GM21786 (cell line): ENCODE data around the gene DLG2.
"Not testable (repeated sequence)": the region's sequence is repeated elsewhere in the genome, so short reads cannot be mapped to it uniquely, and the experiment has no call there.

Experiments
- ATAC-seq: cut with Tn5 transposase; IDR thresholded peaks from one replicate; pipeline ENCODE4 v1.9.1; 2021; ENCODE audit not compliant: unreplicated experiment

The DLG2 gene

DNA sequence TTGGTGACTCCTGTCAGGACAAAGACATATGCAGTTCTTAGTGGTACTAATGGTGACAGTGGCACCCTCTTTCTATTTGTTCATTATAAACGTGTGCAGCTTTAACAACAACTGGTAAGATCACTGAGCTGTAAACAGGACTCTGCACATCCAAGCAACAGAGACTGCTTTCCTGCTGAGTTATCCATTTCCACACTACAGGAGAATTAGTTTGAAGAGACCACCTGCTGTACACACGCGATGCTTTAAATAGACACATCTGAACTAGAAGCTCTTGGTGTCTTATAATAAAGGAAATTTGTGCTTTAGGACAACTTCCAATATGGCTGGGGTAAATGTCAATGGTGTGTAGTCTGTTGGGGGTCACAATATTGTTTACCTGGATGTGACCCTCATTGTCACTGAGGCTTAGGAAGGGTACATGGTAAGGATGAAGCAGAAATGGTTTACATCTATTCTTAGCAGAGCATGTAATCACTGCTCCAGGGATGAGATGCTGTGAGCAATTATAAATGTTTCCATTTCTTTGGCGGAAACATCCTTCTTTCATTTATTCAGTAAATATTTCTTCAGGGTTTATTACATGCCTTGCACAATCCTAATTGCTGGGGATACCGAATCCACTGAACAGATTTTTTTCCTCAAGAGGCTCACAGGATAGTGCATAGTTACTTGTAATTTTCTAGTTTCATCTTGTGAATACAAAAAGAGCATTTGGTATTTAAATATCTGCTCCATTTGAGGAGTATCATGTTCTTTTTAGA, 1987.0 kb downstream of the DLG2 start:
- ATAC-seq = no peak

DNA sequence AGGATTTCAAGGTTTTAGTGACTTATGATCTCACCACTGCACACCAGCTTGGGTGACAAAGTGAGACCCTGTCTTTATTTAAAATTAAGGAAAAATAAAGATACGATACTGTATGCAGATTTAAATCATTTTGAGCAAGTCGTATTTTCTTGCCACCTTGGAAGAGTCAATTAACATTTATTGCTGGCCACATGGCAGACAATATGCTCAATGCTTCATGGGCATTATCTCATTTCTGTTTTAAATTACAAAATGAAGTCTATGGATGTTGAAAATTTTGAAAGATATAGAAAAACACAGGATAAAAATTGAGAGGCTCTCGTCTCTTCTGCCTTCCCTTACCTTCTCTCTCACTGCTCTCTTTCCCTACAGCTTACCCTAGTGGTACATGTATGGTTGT, 1992.0 kb downstream of the DLG2 start:
- ATAC-seq = no peak

DNA sequence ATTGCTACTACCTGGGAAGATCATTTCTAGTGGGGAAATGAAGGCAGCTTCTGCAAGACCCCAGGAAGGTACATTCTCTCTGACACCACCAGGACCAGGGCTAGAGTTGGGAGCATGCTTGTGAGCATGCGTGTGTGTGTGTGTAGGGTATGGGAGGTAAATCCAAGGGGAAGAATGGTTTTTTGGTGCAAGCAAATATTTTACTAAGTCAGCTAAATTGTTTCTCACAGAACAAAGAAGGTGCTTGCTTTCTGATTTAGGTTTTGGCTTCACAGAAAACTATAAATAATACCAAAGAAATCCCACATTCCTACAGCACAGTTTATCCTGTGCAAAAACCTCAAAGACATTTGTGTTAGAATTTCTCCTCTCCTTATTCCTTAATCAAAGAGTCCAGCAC, 1996.9 kb downstream of the DLG2 start:
- no peak for ATAC-seq

- ATAC-seq = no peak
Measured at GRCh38 chr11:83629775-83630174, 1997.4 kb downstream of the DLG2 start.

- no peak for ATAC-seq
Measured at GRCh38 chr11:83628622-83629355, 1998.4 kb downstream of the DLG2 start.

GRCh38 chr11:83625336-83625735, 2001.8 kb downstream of the DLG2 start:
- ATAC-seq = no peak

DNA sequence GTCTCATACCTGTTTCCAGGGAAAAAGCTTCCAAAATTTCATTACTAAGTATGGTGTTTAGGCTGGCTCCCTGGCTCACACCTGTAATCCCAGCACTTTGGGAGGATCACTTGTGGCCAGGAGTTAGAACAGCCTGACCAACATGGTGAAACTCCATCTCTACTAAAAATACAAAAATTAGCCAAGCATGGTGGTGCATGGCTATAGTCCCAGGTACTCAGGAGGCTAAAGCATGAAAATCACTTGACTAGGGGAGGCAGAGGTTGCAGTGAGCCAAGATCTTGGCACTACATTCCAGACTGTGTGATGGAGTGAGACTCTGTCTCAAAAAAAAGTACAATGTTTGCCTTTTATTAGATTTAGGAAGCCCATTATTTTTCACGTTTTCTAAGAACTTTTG, 2009.5 kb downstream of the DLG2 start:
- no peak for ATAC-seq

- peak; percentile 29 for ATAC-seq
Measured at GRCh38 chr11:83613767-83614121, 2013.4 kb downstream of the DLG2 start.

- peak; percentile 91 for ATAC-seq
Measured at GRCh38 chr11:83612891-83613766, 2014.0 kb downstream of the DLG2 start.

- no peak for ATAC-seq
Measured at GRCh38 chr11:83611600-83611999, 2015.5 kb downstream of the DLG2 start.

GRCh38 chr11:83611031-83611430, 2016.1 kb downstream of the DLG2 start:
- ATAC-seq = no peak

GRCh38 chr11:83609191-83609590, 2018.0 kb downstream of the DLG2 start:
- ATAC-seq = no peak

- no peak for ATAC-seq
Measured at GRCh38 chr11:83608571-83608970, 2018.6 kb downstream of the DLG2 start.

DNA sequence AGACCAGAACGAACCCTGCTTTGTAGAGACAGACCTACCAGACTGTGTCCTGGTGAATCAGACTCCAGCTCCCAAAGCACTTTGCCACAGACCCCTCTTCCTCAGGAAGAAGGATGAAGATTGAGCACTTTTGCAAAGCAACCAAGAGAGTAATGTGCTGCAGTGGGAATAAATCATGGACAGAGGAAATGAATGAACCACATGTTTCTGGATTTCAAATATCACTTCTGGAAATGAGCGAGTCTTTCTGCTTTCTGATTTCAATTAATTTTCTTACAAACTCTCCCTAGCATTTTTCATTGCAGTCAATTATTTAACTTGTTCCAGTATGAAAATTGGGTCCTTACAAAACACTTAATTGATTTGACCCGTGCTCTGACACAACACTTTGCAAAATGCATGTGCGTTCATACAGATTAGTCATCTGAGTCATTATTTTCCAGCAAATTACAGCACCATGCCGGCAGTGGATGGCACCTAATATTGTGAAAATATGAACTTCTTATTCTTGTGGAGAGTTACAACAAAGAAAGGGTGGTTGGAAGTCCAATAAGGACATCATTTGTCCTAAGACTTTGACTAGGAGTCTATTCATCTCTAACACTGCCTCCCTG, 2025.1 kb downstream of the DLG2 start:
- no peak for ATAC-seq

- ATAC-seq = no peak
Measured at GRCh38 chr11:83601201-83601913, 2025.8 kb downstream of the DLG2 start.

GRCh38 chr11:83600661-83601060, 2026.5 kb downstream of the DLG2 start:
- no peak for ATAC-seq

- ATAC-seq = no peak
Measured at GRCh38 chr11:83599066-83599465, 2028.1 kb downstream of the DLG2 start.

GRCh38 chr11:83587797-83588196, 2039.3 kb downstream of the DLG2 start:
- ATAC-seq = not testable (repeated sequence)

GRCh38 chr11:83583757-83584366, 2043.3 kb downstream of the DLG2 start:
- peak; percentile 97 for ATAC-seq

DNA sequence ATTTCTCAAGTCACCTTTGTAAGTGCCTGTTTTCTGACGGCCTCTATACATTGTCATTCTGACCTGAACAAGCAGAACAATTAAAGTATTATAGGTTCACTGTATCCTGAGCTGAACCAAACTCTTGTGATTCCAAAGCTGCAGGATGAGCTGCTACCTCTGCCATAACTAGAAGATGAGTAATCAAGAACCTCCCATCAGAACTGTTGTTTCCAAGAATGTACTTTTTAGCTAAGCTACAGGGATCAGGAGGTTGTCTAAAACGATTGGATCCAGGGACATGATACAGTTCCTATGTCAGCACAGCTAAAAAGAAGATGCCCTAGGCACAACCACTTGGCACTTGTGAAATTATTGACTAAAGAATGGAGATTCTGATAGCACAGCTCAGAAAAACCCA, 2052.6 kb downstream of the DLG2 start:
- no peak for ATAC-seq
